K562 (cell line): ENCODE measurements around the gene PIK3CD. TPM values are rescaled to one million over a fixed set of nuclear protein-coding genes. Genes with fewer than 3 reads are reported as not detected.
A peak's percentile ranks its signal among the peaks of the same experiment; 100 is the strongest.

Experiments used
- CREB1 ChIP-seq, 2 experiments: sonication (generic) in 1 of 2; formaldehyde crosslinking in 1 of 2; IDR thresholded peaks; 2 replicates each; pipeline versions ENCODE4 v1.6.1 to v1.8.0; 2012 to 2022; ENCODE audit warnings: inconsistent platforms in 1 of 2, mild to moderate bottlenecking in 1 of 2, missing genetic modification reagents in 1 of 2, moderate library complexity in 1 of 2
- ESRRB ChIP-seq: fragments of 250-450 bp; sonication (Bioruptor Pico); IDR thresholded peaks from 2 replicates; pipeline ENCODE4 v1.5.0; 2020; ENCODE audit warnings: mild to moderate bottlenecking, moderate library complexity, borderline replicate concordance
- IRF2 ChIP-seq: sonication (generic); formaldehyde crosslinking; IDR thresholded peaks from 2 replicates; pipeline ENCODE4 v1.8.1; 2022; ENCODE audit warnings: mild to moderate bottlenecking, missing genetic modification reagents
- KAT7 ChIP-seq: sonication (generic); formaldehyde crosslinking; IDR thresholded peaks from 2 replicates; pipeline ENCODE4 v1.8.0; 2022; ENCODE audit warnings: missing genetic modification reagents, mild to moderate bottlenecking, borderline replicate concordance
- KLF1 ChIP-seq: fragments of 450-650 bp; IDR thresholded peaks from 2 replicates; pipeline ENCODE4 v1.6.1; 2016; ENCODE audit warnings: missing genetic modification characterization, missing compliant biosample characterization
- TEAD1 ChIP-seq, 2 experiments: fragments of 450-650 bp in 1 of 2; sonication (generic) in 1 of 2; formaldehyde crosslinking; IDR thresholded peaks; 2 replicates each; pipeline versions ENCODE4 v1.4.0 to v1.8.0; 2020 to 2022; ENCODE audit warnings: mild to moderate bottlenecking in 2 of 2, missing genetic modification reagents in 1 of 2
- TEAD4 ChIP-seq, 2 experiments: sonication (generic) in 1 of 2; formaldehyde crosslinking in 1 of 2; IDR thresholded peaks; 2 replicates each; pipeline versions ENCODE4 v1.6.1 to v1.8.0; 2012 to 2022; ENCODE audit warnings: borderline replicate concordance in 1 of 2, inconsistent platforms in 1 of 2, low read length in 1 of 2, mild to moderate bottlenecking in 1 of 2, missing genetic modification reagents in 1 of 2
- polyA plus RNA-seq, 8 experiments: library from polyadenylated mRNA; depleted of rRNA in 4 of 8; stranded (reverse) in 5 of 8; unstranded in 3 of 8; fragments of >200 nt; fragmentation: Nextera tagmentation in 2 of 8; fragmentation: Illumina TruSeq in 1 of 8; extraction: Ambion mirVana in 2 of 8; extraction: Trizol in 1 of 8; gene quantifications; 2 replicates each; pipeline versions ENCODE4 v1.2.1 to v1.2.3, GENCODE V29; 2011 to 2014; ENCODE audit warnings: inconsistent platforms in 1 of 8, missing spikeins in 1 of 8
- total RNA-seq, 7 experiments: library from RNA; depleted of rRNA in 6 of 7; stranded (reverse); fragments of >200 nt in 6 of 7; fragmentation: Illumina TruSeq in 2 of 7; extraction: Trizol in 2 of 7; gene quantifications; 2 replicates each; pipeline versions ENCODE4 v1.2.1 to v1.2.3, GENCODE V29; 2011 to 2021; ENCODE audit warnings: low replicate concordance in 1 of 7
- TF ChIP-seq, protein P1 (sequence below), 2 experiments: fragments of 200-800 bp in 1 of 2; sonication (Bioruptor generic) in 1 of 2; sonication (generic) in 1 of 2; formaldehyde crosslinking in 1 of 2; IDR thresholded peaks in 1 of 2; conservative IDR thresholded peaks in 1 of 2; 2 replicates each; pipeline versions ENCODE4 v1.5.0 to v1.6.1; 2016 to 2020; ENCODE audit warnings: missing compliant biosample characterization in 1 of 2, missing genetic modification characterization in 1 of 2, missing genetic modification reagents in 1 of 2
- TF ChIP-seq, protein P2 (sequence below): sonication (generic); formaldehyde crosslinking; IDR thresholded peaks from 2 replicates; pipeline ENCODE4 v1.8.0; 2023; ENCODE audit warnings: missing genetic modification reagents, mild to moderate bottlenecking, borderline replicate concordance
- TF ChIP-seq, protein P3 (sequence below), 2 experiments: IDR thresholded peaks; 2 replicates each; pipeline ENCODE4 v1.6.1; 2011; ENCODE audit warnings: borderline replicate concordance in 1 of 2, control low read depth in 1 of 2, low read depth in 1 of 2, low read length in 1 of 2, mild to moderate bottlenecking in 1 of 2, mixed read lengths in 1 of 2, moderate library complexity in 1 of 2; ENCODE audit not compliant: insufficient read depth in 1 of 2, insufficient read length in 1 of 2, poor library complexity in 1 of 2, severe bottlenecking in 1 of 2; ENCODE audit errors: extremely low read depth in 1 of 2
- TF ChIP-seq, protein P4 (sequence below): sonication (generic); formaldehyde crosslinking; IDR thresholded peaks from 2 replicates; pipeline ENCODE4 v1.8.0; 2022; ENCODE audit warnings: mild to moderate bottlenecking, missing genetic modification reagents

PIK3CD gene
- total and polyA plus RNA-seq, 9 of the 15 experiments (the other 6 are each of a cell fraction or from before 2014, with no cell fraction given) = 1.8 to 20.8 (median 7.2) TPM

DNA sequence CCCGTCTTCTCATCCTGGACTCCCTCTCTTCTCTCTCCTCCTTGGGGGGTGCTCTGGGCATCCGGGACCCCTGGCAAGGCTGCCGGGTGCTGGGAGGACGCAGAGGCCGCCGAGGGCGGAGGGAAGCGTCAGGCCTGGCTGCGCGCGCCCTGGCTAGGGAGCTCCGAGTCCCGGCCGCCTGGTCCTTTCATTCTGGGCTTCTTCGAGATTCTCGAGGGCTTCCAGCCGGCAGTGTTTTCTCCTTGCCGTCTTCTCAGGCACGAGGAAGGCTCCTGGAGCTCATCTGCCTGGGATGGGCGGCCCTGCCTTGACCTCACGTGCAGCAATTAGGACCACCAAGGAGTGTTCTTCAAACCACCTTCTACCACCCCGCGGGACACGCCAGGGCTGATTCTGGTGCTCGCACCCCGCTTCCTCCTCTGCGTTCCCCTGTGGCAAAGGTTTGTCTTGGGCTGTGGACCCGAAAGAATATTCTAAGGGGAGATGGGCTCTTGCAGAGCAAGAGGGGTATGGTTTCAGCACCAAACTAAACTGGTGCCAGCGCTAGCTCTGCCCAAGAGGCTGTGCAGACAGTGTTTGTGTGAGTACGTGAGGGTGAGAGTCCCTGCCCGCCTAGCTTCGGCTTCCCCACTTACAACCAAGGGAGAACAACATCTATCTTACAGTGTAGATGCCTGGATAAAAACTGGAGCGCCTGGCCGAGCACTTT lies 36.5 kb downstream of the PIK3CD start (continued):
- TF ChIP-seq, protein P1, sequence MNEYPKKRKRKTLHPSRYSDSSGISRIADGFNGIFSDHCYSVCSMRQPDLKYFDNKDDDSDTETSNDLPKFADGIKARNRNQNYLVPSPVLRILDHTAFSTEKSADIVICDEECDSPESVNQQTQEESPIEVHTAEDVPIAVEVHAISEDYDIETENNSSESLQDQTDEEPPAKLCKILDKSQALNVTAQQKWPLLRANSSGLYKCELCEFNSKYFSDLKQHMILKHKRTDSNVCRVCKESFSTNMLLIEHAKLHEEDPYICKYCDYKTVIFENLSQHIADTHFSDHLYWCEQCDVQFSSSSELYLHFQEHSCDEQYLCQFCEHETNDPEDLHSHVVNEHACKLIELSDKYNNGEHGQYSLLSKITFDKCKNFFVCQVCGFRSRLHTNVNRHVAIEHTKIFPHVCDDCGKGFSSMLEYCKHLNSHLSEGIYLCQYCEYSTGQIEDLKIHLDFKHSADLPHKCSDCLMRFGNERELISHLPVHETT (CRISPR knock-in tag; conservative IDR thresholded peaks at IDR 0.05 in 1 of 2, IDR thresholded peaks at IDR 0.05 in 1 of 2) = no peak
- 0 out of 4 replicates have a peak, but pooled peaks of 1 of the 2 experiments have one; percentile 28 for TF ChIP-seq TEAD1 (CRISPR knock-in tag; IDR thresholded peaks at IDR 0.05)
- TF ChIP-seq, protein P2, sequence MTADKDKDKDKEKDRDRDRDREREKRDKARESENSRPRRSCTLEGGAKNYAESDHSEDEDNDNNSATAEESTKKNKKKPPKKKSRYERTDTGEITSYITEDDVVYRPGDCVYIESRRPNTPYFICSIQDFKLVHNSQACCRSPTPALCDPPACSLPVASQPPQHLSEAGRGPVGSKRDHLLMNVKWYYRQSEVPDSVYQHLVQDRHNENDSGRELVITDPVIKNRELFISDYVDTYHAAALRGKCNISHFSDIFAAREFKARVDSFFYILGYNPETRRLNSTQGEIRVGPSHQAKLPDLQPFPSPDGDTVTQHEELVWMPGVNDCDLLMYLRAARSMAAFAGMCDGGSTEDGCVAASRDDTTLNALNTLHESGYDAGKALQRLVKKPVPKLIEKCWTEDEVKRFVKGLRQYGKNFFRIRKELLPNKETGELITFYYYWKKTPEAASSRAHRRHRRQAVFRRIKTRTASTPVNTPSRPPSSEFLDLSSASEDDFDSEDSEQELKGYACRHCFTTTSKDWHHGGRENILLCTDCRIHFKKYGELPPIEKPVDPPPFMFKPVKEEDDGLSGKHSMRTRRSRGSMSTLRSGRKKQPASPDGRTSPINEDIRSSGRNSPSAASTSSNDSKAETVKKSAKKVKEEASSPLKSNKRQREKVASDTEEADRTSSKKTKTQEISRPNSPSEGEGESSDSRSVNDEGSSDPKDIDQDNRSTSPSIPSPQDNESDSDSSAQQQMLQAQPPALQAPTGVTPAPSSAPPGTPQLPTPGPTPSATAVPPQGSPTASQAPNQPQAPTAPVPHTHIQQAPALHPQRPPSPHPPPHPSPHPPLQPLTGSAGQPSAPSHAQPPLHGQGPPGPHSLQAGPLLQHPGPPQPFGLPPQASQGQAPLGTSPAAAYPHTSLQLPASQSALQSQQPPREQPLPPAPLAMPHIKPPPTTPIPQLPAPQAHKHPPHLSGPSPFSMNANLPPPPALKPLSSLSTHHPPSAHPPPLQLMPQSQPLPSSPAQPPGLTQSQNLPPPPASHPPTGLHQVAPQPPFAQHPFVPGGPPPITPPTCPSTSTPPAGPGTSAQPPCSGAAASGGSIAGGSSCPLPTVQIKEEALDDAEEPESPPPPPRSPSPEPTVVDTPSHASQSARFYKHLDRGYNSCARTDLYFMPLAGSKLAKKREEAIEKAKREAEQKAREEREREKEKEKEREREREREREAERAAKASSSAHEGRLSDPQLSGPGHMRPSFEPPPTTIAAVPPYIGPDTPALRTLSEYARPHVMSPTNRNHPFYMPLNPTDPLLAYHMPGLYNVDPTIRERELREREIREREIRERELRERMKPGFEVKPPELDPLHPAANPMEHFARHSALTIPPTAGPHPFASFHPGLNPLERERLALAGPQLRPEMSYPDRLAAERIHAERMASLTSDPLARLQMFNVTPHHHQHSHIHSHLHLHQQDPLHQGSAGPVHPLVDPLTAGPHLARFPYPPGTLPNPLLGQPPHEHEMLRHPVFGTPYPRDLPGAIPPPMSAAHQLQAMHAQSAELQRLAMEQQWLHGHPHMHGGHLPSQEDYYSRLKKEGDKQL (CRISPR knock-in tag) = 0 out of 2 replicates have a peak, but pooled peaks have one; percentile 60
- TF ChIP-seq, protein P3, sequence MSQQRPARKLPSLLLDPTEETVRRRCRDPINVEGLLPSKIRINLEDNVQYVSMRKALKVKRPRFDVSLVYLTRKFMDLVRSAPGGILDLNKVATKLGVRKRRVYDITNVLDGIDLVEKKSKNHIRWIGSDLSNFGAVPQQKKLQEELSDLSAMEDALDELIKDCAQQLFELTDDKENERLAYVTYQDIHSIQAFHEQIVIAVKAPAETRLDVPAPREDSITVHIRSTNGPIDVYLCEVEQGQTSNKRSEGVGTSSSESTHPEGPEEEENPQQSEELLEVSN (IDR thresholded peaks at IDR 0.05; ENCODE audit: borderline replicate concordance in 1 of 2, extremely low read depth in 1 of 2, insufficient read depth in 1 of 2, insufficient read length in 1 of 2, low read depth in 1 of 2, low read length in 1 of 2, poor library complexity in 1 of 2, severe bottlenecking in 1 of 2) = peak; percentile 0 to 4
- TF ChIP-seq, protein P4, sequence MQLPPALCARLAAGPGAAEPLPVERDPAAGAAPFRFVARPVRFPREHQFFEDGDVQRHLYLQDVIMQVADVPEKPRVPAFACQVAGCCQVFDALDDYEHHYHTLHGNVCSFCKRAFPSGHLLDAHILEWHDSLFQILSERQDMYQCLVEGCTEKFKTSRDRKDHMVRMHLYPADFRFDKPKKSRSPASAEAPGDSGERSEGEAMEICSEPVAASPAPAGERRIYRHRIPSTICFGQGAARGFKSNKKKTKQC (CRISPR knock-in tag) = 0 out of 2 replicates have a peak, but pooled peaks have one; percentile 24
- no peak for TF ChIP-seq IRF2 (CRISPR knock-in tag)
- no peak for TF ChIP-seq CREB1 (IDR thresholded peaks at IDR 0.05)
- 0 out of 2 replicates have a peak, but pooled peaks have one; percentile 49 for TF ChIP-seq CREB1 (CRISPR knock-in tag; IDR thresholded peaks at IDR 0.05)
- TF ChIP-seq KAT7 = 0 out of 2 replicates have a peak, but pooled peaks have one; percentile 32
- TF ChIP-seq KLF1 (tag) = no peak
- no peak for TF ChIP-seq TEAD4 (IDR thresholded peaks at IDR 0.05; ENCODE audit: low read length)
- TF ChIP-seq TEAD4 (CRISPR knock-in tag; IDR thresholded peaks at IDR 0.05; ENCODE audit: borderline replicate concordance) = 0 out of 2 replicates have a peak, but pooled peaks have one; percentile 60
- no peak for TF ChIP-seq ESRRB (CRISPR knock-in tag)
